KMS-11 (cell line): Measurements from ENCODE around the gene DUSP22.

ENCODE experiments used
- H2AFZ ChIP-seq: fragments of 200-600 bp; sonication (generic); 2 replicates; pipeline ENCODE4 v1.6.1; 2016; ENCODE audit warnings: antibody characterized with exemption, mixed run types, low read depth
- H3K27ac ChIP-seq: fragments of 200-600 bp; sonication (generic); 2 replicates; pipeline ENCODE4 v1.6.1; 2016; ENCODE audit warnings: mild to moderate bottlenecking, mixed run types
- H3K27me3 ChIP-seq: fragments of 200-600 bp; sonication (generic); 2 replicates; pipeline ENCODE4 v1.6.1; 2017; ENCODE audit warnings: mild to moderate bottlenecking, low read depth, mixed run types, moderate library complexity; ENCODE audit not compliant: insufficient read depth
- H3K36me3 ChIP-seq: fragments of 200-600 bp; sonication (generic); 2 replicates; pipeline ENCODE4 v1.6.1; 2017; ENCODE audit warnings: mild to moderate bottlenecking, mixed run types; ENCODE audit not compliant: insufficient read depth
- H3K4me1 ChIP-seq: fragments of 200-600 bp; sonication (generic); 2 replicates; pipeline ENCODE4 v1.6.1; 2016; ENCODE audit warnings: mild to moderate bottlenecking, low read depth, mixed run types; ENCODE audit not compliant: poor library complexity, severe bottlenecking
- H3K4me2 ChIP-seq: fragments of 200-600 bp; sonication (generic); 2 replicates; pipeline ENCODE4 v1.7.0; 2016; ENCODE audit warnings: mild to moderate bottlenecking, mixed run types
- H3K4me3 ChIP-seq: fragments of 200-600 bp; sonication (generic); IDR thresholded peaks from 2 replicates; pipeline ENCODE4 v1.6.1; 2017; ENCODE audit warnings: low read depth, low read length, mixed read lengths; ENCODE audit not compliant: insufficient read depth
- H3K79me2 ChIP-seq: fragments of 200-600 bp; sonication (generic); 2 replicates; pipeline ENCODE4 v1.6.1; 2016; ENCODE audit warnings: low read depth, mixed run types; ENCODE audit not compliant: insufficient read depth
- H3K9ac ChIP-seq: fragments of 200-600 bp; sonication (generic); 2 replicates; pipeline ENCODE4 v1.6.1; 2016; ENCODE audit warnings: mild to moderate bottlenecking, mixed run types
- H4K20me1 ChIP-seq: fragments of 200-600 bp; sonication (generic); 2 replicates; pipeline ENCODE4 v1.6.1; 2016; ENCODE audit warnings: mild to moderate bottlenecking, mixed run types; ENCODE audit not compliant: insufficient read depth
- TF ChIP-seq, protein P1 (sequence below): fragments of 200-600 bp; sonication (generic); conservative IDR thresholded peaks from 2 replicates; pipeline ENCODE4 v1.6.1; 2017; ENCODE audit warnings: low read depth, mild to moderate bottlenecking, antibody characterized with exemption, low read length, moderate library complexity, mixed read lengths

The DUSP22 gene

GRCh38 chr6:353642-354614, 61.6 kb downstream of the DUSP22 start:
- H3K4me2 ChIP-seq = no peak overlapping the region
- H3K79me2 ChIP-seq = no peaks in the 10 kb centered on the region
- no peak overlapping the region for H3K9ac ChIP-seq
- H3K27me3 ChIP-seq = no peaks in the 10 kb centered on the region
- peaks cover 10% of the 10 kb centered on the region for H3K4me1 ChIP-seq
- H2AFZ ChIP-seq = no peak overlapping the region
- H3K4me3 ChIP-seq = no peak overlapping the region
- no peak overlapping the region for H3K27ac ChIP-seq
- peaks cover 1% of the 10 kb centered on the region; the same call in 1 of the 2 replicates for H3K36me3 ChIP-seq
- H4K20me1 ChIP-seq = no peaks in the 10 kb centered on the region
- TF ChIP-seq, protein P1, sequence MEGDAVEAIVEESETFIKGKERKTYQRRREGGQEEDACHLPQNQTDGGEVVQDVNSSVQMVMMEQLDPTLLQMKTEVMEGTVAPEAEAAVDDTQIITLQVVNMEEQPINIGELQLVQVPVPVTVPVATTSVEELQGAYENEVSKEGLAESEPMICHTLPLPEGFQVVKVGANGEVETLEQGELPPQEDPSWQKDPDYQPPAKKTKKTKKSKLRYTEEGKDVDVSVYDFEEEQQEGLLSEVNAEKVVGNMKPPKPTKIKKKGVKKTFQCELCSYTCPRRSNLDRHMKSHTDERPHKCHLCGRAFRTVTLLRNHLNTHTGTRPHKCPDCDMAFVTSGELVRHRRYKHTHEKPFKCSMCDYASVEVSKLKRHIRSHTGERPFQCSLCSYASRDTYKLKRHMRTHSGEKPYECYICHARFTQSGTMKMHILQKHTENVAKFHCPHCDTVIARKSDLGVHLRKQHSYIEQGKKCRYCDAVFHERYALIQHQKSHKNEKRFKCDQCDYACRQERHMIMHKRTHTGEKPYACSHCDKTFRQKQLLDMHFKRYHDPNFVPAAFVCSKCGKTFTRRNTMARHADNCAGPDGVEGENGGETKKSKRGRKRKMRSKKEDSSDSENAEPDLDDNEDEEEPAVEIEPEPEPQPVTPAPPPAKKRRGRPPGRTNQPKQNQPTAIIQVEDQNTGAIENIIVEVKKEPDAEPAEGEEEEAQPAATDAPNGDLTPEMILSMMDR = no peak

- H3K4me2 ChIP-seq = no peak overlapping the region
- H2AFZ ChIP-seq = no peak overlapping the region
- peaks cover 10% of the 10 kb centered on the region for H3K4me1 ChIP-seq
- no peak overlapping the region for H3K4me3 ChIP-seq
- no peaks in the 10 kb centered on the region for H3K36me3 ChIP-seq
- TF ChIP-seq, protein P1 = no peak
- no peaks in the 10 kb centered on the region for H4K20me1 ChIP-seq
- H3K27me3 ChIP-seq = no peaks in the 10 kb centered on the region
- no peak overlapping the region for H3K9ac ChIP-seq
- no peak overlapping the region for H3K27ac ChIP-seq
- no peaks in the 10 kb centered on the region for H3K79me2 ChIP-seq
Measured at GRCh38 chr6:354631-355280, 62.5 kb downstream of the DUSP22 start.

DNA sequence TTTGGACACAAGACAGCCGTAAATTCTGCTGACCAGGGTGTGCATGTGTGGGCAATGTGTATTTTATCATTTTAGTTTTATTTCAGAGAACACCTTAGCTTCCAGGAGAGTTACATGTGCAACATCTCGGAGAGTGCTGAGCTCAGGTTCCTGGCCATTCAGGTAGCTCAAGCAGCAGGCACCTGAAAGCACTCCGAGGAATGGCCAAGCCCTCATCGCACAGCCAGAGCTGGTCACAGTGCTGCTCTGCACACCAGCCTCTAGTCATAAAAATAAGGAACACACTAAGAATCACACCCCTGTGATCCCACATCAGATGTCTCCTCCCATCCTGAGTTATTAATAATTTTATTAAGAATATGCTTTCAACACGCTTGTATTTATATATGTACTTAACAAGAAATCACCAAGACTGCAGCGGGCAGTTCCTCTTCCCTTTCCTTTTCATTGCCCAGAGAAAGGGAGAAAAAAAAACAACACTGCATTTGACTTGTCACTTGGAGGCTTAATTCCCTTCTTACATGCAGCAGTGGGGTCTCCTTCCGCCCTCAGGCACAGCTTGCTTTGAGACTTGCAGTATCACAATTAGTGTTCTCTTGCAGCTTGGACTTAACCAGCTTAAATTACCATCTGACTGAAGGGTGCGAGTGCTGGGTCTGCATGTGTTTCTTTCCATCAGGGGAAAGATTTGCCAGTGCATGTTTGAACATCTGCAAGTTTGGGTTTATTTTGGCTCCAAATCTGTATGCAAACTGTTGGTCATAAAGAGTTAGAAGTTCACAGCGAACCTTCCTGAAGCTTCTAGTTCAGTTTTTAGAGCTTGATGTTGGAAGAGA, 63.3 kb downstream of the DUSP22 start:
- TF ChIP-seq, protein P1 = no peak
- H3K27me3 ChIP-seq = no peaks in the 10 kb centered on the region
- H2AFZ ChIP-seq = no peak overlapping the region
- H3K4me3 ChIP-seq = no peak overlapping the region
- H3K27ac ChIP-seq = no peak overlapping the region
- peaks cover 10% of the 10 kb centered on the region for H3K4me1 ChIP-seq
- H4K20me1 ChIP-seq = no peaks in the 10 kb centered on the region
- H3K9ac ChIP-seq = no peak overlapping the region
- no peak overlapping the region for H3K4me2 ChIP-seq
- H3K36me3 ChIP-seq = no peaks in the 10 kb centered on the region
- no peaks in the 10 kb centered on the region for H3K79me2 ChIP-seq

DNA sequence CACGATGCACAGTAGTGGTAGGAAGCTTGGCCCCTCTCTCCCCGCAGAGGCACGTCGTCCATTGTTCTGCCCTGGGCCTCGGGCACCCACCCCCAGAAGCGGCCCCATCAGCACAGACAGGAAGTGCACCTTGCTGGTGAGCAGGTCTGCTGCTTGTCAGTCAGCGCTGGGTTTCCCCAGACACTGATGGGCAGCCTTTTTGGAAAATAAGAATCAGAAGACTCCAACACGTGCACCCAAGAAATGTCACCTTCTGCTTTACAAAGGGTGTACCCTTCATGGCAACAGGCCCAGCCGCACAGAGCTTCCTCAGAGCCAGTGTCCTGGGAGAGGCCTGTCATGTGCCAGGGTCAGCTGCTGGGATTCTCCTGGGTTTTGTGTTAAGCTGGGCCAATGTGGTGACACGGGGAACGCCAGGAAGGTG, 64.6 kb downstream of the DUSP22 start:
- Histone ChIP-seq H3K27ac (no peak overlapping the region), H3K4me1 (peaks cover 10% of the 10 kb centered on the region), H3K79me2 (no peaks in the 10 kb centered on the region), H3K4me2 (no peak overlapping the region), H4K20me1 (no peaks in the 10 kb centered on the region), H3K4me3 (no peak overlapping the region), H3K9ac (no peak overlapping the region), H2AFZ (no peak overlapping the region), H3K27me3 (no peaks in the 10 kb centered on the region), H3K36me3 (no peaks in the 10 kb centered on the region)
- TF ChIP-seq, protein P1 = no peak
